NCI-H2196 treated with DMSO at 0.1 percent for 48 hours (cell line): ENCODE measurements around the gene CFAP43.
A peak's percentile ranks its signal among the peaks of the same experiment; 100 is the strongest.
"Not testable (repeated sequence)": the region's sequence is repeated elsewhere in the genome, so short reads cannot be mapped to it uniquely, and the experiment has no call there.

ENCODE experiments used
- DNase-seq: peaks from one replicate; lab custom pipeline; 2025; ENCODE audit not compliant: unreplicated experiment; lab: John Stamatoyannopoulos, UW

Gene CFAP43

DNA sequence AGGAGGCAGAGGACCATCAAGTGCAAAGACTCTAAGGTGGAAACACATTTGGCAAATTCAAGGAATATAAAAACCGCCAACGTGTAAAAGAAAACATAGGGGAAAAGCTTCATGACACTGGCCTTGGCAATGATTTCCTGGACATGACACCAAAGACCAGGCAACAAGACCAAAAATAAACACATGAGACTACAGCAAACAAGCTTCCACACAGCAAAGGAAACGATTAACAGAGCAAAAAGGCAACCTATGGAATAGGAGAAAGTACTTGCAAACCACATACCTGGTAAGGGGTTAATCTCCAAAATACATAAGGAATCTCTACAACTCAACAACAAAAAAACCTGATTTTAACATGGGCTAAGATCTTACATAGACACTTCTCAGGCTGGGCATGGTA, 26.0 kb upstream of the CFAP43 start:
- DNase-seq: no peak

DNA sequence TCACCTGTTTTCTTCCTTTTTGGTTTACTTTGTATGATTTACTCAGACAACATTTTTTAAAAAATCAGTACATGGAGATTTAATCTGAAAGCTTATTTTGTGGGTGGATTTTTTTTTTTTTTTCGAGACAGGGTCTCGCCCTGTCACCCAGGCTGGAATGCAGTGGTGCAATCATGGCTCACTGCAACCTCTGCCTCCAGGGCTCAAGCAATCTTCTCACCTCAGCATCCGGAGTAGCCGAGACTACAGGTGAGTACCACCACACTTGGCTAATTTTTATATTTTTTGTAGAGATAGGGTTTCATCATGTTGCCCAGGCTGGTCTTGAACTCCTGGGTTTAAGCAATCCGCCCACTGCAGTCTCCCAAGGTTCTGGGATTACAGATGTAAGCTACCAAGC, 25.1 kb upstream of the CFAP43 start:
- no peak for DNase-seq

DNA sequence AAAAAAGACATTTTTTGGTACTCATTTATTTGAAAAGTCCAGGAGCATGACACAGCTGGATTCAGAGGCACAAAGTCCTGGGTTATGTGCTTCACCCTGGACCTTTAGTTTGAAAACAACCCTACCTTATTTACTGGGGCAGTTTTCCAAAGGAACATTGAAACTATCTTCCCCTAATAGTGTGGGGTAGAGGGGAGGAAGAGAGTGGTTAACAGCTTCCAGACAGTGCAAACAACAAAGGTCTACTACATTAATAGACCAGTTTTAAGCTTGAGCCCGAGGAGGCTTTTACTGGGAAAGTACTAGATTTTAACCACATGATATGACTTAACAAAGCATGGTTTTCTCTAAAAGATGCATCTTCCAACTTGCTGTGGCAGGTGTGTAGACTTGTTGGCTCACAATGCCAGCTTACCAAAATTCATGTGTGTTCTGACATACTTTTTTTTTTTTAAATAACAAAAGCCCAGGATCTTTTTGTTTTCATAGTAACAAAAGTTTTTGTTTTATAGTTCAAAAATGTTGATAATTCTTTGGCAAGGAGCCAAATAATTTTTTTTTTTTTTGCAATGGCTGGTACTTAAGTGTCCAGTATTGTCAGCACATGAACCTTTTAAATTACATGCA, 24.3 kb upstream of the CFAP43 start:
- DNase-seq: no peak

DNA sequence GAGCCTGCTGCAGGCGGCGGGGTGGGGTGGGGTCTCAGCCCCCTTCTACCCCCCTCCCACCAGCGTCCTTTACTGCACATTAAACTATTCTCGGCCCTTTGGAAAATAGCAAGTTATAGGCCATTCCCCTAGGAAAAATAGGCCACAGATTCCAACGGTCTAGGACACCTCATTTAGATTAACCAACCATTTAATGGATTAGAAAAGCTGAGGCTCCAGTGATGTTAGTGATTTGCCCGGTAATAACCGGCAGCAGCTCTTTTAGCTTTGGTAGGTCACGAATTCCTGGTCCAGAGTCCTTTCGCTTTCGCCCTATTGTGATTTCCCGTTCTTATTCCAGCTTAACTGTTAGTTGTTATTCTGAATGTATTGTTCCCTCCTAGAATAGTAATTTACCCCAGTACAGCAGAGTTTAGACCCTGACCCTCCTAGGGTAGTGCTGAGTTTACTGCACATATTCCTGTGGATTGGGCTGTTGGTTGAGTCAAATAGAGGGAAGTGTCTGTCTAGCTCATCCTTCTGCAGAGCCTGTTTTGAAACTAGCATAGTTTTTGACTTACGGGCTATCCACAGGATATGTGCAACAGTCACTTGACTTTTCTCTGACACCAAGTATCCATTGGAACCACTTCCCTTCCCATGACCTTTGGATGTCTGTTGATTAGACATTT, 23.3 kb upstream of the CFAP43 start:
- no peak for DNase-seq

DNA sequence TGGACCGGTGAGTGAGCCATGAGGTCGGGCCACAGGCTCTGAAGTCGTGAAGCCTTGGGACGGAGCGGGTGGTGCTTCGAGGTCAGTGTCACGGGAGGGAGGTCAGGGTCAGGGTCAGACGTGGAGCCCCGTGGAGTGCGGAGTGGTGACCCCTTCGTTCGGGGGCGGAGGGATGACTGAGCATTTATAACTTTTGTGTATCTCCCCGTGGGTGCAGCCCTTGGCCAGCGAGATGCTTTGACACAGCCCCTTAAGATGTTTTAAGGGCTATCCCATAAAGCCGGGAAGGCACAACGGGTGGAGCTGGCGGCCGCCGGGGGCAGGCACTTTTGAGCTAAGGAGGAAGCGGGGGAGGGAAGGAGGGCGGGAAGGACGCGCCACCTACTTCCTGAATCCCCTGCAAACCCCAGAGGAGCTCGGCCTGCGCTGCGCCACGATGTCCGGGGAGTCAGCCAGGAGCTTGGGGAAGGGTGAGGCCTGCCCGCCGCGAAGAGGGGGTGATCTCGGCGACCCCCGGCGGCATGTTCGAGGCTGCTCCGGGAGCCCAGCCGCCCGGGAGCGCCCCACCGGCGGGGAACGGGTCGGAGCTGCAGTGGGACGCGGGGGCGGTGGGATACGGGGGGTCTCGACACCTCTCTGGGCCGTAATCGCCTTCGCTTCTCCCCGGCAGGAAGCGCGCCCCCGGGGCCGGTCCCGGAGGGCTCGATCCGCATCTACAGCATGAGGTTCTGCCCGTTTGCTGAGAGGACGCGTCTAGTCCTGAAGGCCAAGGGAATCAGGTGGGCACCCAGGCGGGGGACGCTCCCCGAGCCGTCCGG, 22.5 kb upstream of the CFAP43 start, which contains the start of gene GSTO1:
TSS of gene GSTO1 (plus strand) at position 400 of the 818 bp plus-strand sequence. CDS start at position 437, 37 bp downstream.
- DNase-seq: peak; percentile 20

- no peak for DNase-seq
Observed at GRCh38 chr10:104253606-104254410, 21.6 kb upstream of the CFAP43 start.

DNA sequence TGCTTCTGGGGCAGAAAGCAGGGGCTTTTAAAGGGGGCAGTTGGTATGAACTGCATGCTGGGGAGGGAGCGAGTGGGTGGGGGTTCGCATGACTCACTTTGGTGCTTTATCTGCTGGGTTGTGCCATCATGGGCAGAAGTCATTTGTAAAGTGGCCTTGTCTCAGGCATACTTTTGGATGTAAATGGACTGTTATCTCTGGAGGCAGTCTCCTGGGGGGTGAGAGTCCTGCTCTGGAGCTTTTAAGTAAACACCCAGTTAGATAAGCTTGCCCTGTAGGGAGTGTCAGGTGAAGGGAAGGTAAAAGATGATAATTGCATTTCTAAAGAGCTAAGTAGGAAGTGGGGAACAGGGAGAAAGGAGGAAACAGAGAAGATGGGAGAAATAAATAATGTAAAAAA, 20.9 kb upstream of the CFAP43 start:
- no peak for DNase-seq

GRCh38 chr10:104252368-104252767, 20.2 kb upstream of the CFAP43 start:
- no peak for DNase-seq

DNA sequence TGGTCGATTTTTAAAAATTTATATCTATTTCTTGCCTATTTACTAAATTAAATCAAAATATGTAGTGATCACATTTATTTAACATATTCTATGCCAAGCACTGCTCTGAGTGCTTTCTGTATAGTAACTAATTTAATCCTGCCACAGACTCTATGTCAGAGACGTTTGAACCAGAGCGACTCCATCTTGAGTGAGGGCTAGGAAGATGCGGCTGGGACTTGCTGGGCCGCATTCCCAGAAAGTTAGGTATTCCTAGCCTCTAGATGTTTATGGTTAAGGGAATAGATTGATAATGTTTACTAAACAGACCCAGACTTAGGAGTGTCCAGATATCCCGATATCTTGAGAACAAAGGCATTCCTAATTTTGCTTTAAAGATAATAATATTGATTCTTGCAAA, 19.3 kb upstream of the CFAP43 start:
- no peak for DNase-seq

DNA sequence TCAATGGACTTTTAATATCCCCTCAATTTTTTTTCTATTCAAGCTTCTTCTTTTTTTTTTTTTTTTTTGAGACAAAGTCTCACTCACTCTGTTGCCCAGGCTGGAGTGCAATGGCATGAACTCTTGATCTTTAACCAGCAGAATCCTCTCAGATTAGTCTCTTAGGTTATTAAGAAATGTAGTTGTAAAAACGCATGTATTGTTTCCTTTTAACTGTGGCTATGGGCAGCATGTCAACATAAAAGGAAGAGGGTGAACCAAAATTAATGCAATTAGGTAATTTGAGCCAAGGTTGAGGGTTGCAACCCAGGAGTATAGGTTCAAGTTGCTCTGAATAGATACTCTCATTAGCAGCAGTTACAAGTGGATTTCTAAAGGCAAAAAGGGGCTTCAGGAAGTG, 18.2 kb upstream of the CFAP43 start:
- DNase-seq: no peak

GRCh38 chr10:104248931-104249330, 16.8 kb upstream of the CFAP43 start:
- DNase-seq: not testable (repeated sequence)

- no peak for DNase-seq
Observed at GRCh38 chr10:104247513-104248146, 15.5 kb upstream of the CFAP43 start.

DNA sequence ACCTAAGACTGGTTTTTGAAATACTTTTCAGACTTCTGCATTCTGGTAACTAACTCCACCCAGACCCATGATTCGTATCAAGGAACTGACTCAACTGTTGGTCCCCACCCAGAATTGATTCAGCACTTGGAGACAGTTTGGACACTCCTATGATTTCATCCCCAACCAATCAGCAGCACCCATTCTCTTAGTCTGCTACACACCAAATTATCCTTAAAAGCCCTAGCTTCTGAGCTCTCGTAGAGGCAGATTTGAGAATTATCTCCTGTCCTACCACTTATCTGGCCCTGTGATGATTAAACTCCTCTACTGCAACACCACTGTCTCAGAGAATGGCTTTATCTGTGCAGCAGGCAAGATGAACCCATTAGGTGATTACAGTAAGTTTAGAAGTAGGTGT, 14.8 kb upstream of the CFAP43 start:
- DNase-seq: no peak

- DNase-seq: no peak
Observed at GRCh38 chr10:104245066-104245632, 13.0 kb upstream of the CFAP43 start.

DNA sequence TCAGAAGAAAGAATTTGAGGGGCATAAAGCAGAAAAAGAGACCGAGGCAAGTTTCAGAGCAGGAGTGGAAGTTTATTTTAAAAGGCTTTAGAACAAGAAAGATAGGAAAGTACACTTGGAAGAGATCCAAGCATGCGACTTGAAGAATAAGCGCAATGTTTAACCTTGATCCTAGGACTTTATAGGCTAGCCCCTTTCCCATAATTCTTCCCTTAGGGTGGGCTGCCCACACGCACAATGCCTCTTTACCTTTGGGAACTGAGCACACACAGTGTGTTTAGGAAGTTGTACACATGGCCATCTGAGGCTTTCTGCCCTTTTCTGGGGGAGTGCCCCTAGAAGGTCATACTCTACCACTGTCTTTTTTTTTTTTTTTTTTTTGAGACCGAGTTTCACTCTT, 11.3 kb upstream of the CFAP43 start:
- DNase-seq: no peak

GRCh38 chr10:104243009-104243408, 10.8 kb upstream of the CFAP43 start:
- DNase-seq: not testable (repeated sequence)

DNA sequence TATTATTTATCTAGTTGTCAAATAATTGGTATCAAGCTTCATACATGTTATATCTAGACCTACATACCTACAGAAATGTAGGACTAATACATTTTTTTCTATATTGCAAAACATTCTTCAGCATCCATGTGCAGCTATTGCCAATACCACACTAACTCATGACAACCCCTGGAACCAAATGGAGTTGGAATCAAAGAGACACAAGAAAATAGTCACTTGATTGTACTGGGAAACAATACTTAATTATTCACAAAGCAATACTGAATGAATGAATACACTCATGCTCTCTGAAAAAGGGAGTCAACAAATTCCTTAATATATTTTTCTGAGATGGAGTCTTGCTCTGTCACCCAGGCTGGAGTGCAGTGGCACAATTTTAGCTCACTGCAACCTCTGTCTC, 10.4 kb upstream of the CFAP43 start:
- no peak for DNase-seq

DNA sequence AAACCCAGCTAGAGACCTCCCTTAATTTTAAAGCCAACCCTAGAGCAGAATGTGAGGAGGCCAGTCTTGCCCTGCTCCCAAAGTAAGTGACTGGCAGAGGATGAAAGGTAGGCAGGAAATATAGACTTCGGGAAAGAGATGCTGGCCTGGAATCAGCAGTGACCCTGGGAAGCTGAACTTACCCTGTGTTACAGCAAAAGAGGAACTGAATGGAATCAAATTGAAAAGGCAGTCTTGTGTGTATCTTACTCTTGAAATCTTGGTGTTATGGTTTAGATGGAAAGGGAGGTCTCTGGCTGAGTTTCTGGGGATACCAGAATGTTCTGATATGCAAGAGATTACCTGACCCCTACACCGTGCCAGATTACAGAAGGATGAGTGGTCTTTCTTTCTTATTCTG, 7.9 kb upstream of the CFAP43 start:
- DNase-seq: no peak

DNA sequence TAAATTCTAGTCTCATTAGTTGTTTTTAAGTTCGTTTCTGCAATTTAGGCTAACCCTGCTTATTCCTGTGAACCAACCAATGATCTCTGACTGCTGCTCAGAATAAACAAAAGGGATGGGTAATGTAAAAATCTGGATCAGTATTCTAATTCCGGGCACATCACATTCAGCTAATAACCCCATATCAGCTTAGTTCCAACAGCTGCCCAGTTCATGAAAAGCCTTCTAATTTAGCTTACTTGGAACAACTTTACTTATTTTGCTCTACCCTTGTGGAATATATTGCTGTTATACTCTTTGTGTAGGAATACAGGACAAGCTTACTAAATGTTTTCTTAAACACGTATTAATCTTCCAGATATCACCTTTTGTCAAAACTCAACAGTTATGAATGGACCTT, 3.6 kb upstream of the CFAP43 start:
- no peak for DNase-seq

- no peak for DNase-seq
Observed at GRCh38 chr10:104234934-104235333, 2.8 kb upstream of the CFAP43 start.
